B cell (primary cell): Measurements from ENCODE around the gene CNTN4. TPM values are rescaled to one million over a fixed set of nuclear protein-coding genes. Genes with fewer than 3 reads are reported as not detected.

Experiments used
- ATAC-seq: fragments of 200-7000 bp; cut with Tn5 transposase; one replicate; pipeline ENCODE4 v1.10.0; 2021; ENCODE audit warnings: low read depth, mild to moderate bottlenecking, moderate number of reproducible peaks, moderate library complexity
- CTCF ChIA-PET: fragments of 350-600 bp; sonication (Branson Sonifier 250); formaldehyde crosslinking; loops from one replicate; lab custom pipeline; 2021; ENCODE audit warnings: antibody characterized with exemption, inconsistent platforms; lab: Charles Lee
- POLR2A ChIA-PET: fragments of 350-600 bp; sonication (Branson Sonifier 250); formaldehyde crosslinking; loops from one replicate; lab custom pipeline; 2021; ENCODE audit warnings: antibody characterized with exemption; lab: Charles Lee
- DNase-seq: peaks from one replicate; pipeline ENCODE4 v3.0.0; 2013
- H2AFZ ChIP-seq: 2 replicates; pipeline ENCODE4 v1.6.1; 2012; ENCODE audit warnings: mild to moderate bottlenecking, low read depth, low read length; ENCODE audit not compliant: insufficient read depth, poor library complexity, severe bottlenecking
- H3K27ac ChIP-seq, 2 donors: 1 replicate in 1 of 2; 2 replicates in 1 of 2; pipeline ENCODE4 v1.5.1; 2012 to 2013; ENCODE audit warnings: low read length in 2 of 2, mild to moderate bottlenecking in 2 of 2, moderate library complexity in 1 of 2
- H3K27me3 ChIP-seq, 4 experiments: fragments of 200-600 bp in 1 of 4; sonication (generic) in 1 of 4; replicated peaks in 1 of 4; 1 replicate in 2 of 4; 2 replicates in 2 of 4; pipeline versions ENCODE4 v1.6.1 to v1.7.0; 2013 to 2016; ENCODE audit warnings: low read length in 3 of 4, mild to moderate bottlenecking in 2 of 4, mixed read lengths in 1 of 4, moderate library complexity in 1 of 4; ENCODE audit not compliant: insufficient read depth in 4 of 4, control insufficient read depth in 3 of 4; ENCODE audit errors: control extremely low read depth in 1 of 4
- H3K36me3 ChIP-seq, 2 experiments: replicated peaks in 1 of 2; 1 replicate in 1 of 2; 2 replicates in 1 of 2; pipeline versions ENCODE4 v1.6.1 to v1.7.1; 2013; ENCODE audit warnings: low read length in 1 of 2; ENCODE audit not compliant: insufficient read depth in 2 of 2, control insufficient read depth in 1 of 2; ENCODE audit errors: control extremely low read depth in 1 of 2, extremely low read depth in 1 of 2
- H3K4me1 ChIP-seq, 2 donors: fragments of 200-600 bp in 1 of 2; sonication (generic) in 1 of 2; 1 replicate in 1 of 2; 2 replicates in 1 of 2; pipeline versions ENCODE4 v1.5.1 to v1.6.1; 2013 to 2017; ENCODE audit warnings: low read length in 2 of 2; ENCODE audit not compliant: control insufficient read depth in 2 of 2, insufficient read depth in 2 of 2
- H3K4me2 ChIP-seq: replicated peaks from 2 replicates; pipeline ENCODE3; 2012; ENCODE audit warnings: mild to moderate bottlenecking, low read depth, low read length; ENCODE audit not compliant: poor library complexity, severe bottlenecking
- H3K4me3 ChIP-seq, 5 experiments: fragments of 200-600 bp in 1 of 5; sonication (generic) in 1 of 5; 1 replicate in 3 of 5; 2 replicates in 2 of 5; pipeline versions ENCODE4 v1.5.1 to v1.7.0; 2011 to 2016; ENCODE audit warnings: low read length in 4 of 5, mild to moderate bottlenecking in 4 of 5, low read depth in 2 of 5, control low read depth in 1 of 5, moderate library complexity in 1 of 5; ENCODE audit not compliant: insufficient read depth in 1 of 5; ENCODE audit errors: control extremely low read depth in 1 of 5, extremely low read depth in 1 of 5
- H3K79me2 ChIP-seq: fragments of 200-600 bp; sonication (generic); one replicate; pipeline ENCODE4 v1.6.0; 2016; ENCODE audit warnings: low read length; ENCODE audit not compliant: control insufficient read depth, insufficient read depth
- H3K9ac ChIP-seq: fragments of 200-600 bp; sonication (generic); 2 replicates; pipeline ENCODE4 v1.6.1; 2017; ENCODE audit warnings: mild to moderate bottlenecking, low read length, moderate library complexity
- H3K9me3 ChIP-seq, 3 donors: one replicate each; pipeline versions ENCODE4 v1.6.1 to v1.7.1; 2013; ENCODE audit warnings: low read length in 2 of 3; ENCODE audit not compliant: control insufficient read depth in 2 of 3, insufficient read depth in 1 of 3; ENCODE audit errors: control extremely low read depth in 1 of 3
- H4K20me1 ChIP-seq: 2 replicates; pipeline ENCODE4 v1.6.0; 2012; ENCODE audit warnings: mild to moderate bottlenecking, low read length; ENCODE audit not compliant: insufficient read depth, control insufficient read depth, poor library complexity, severe bottlenecking
- H3K27ac Mint-ChIP-seq: one replicate; pipeline ENCODE4 v1.8.0; 2021; ENCODE audit warnings: mixed read lengths
- H3K27me3 Mint-ChIP-seq: one replicate; pipeline ENCODE4 v1.8.0; 2021; ENCODE audit warnings: mixed read lengths
- H3K4me1 Mint-ChIP-seq: one replicate; pipeline ENCODE4 v1.8.0; 2021; ENCODE audit warnings: mixed read lengths
- H3K4me3 Mint-ChIP-seq: one replicate; pipeline ENCODE4 v1.8.0; 2021; ENCODE audit warnings: mixed read lengths
- H3K9me3 Mint-ChIP-seq: one replicate; pipeline ENCODE4 v1.8.0; 2022; ENCODE audit warnings: mixed read lengths; ENCODE audit not compliant: insufficient read depth
- EZH2 ChIP-seq: IDR thresholded peaks from 2 replicates; pipeline ENCODE4 v1.6.1; 2012; ENCODE audit warnings: borderline replicate concordance, low read depth, mild to moderate bottlenecking, moderate library complexity, low read length; ENCODE audit not compliant: insufficient read depth, poor library complexity, severe bottlenecking
- WGBS: methylation state at CpG from one replicate; pipeline ENCODE4 v1.1.5; 2013; ENCODE audit warnings: missing lambda C conversion rate; ENCODE audit not compliant: insufficient coverage; 5-methylcytosine and 5-hydroxymethylcytosine counted together
- intact Hi-C: fragments of 100-400 bp; cut with micrococcal nuclease; formaldehyde crosslinking; loops from one replicate; pipeline ENCODE4 v1.10.0; 2022
- polyA plus RNA-seq: library from polyadenylated mRNA; depleted of rRNA; stranded (reverse); fragments of >200 nt; gene quantifications from 2 replicates; pipeline ENCODE4 v1.2.3, GENCODE V29; 2012
- total RNA-seq, 2 donors: library from RNA; stranded (reverse); fragments of 120-200 nt in 1 of 2; gene quantifications; 1 replicate in 1 of 2; 2 replicates in 1 of 2; pipeline versions ENCODE4 v1.2.3 to v1.2.4, GENCODE V29; 2013 to 2022
- TF ChIP-seq, protein P1 (sequence below): fragments of 200-600 bp; IDR thresholded peaks from one replicate; pipeline ENCODE4 v1.8.0; 2022; ENCODE audit warnings: antibody characterized with exemption, mild to moderate bottlenecking

The CNTN4 gene
- total and polyA plus RNA-seq, 2 donors (not counting 1 experiment from before 2014, with no cell fraction given) = 0.05 TPM; not detected in 1

GRCh38 chr3:2212206-2212605, 113.5 kb downstream of the CNTN4 start:
- no peaks in the 10 kb centered on the region for H3K9me3 Mint-ChIP-seq
- ChIA-PET POLR2A (no interaction called here), CTCF (no interaction called here)
- Histone ChIP-seq H3K9ac (no peak overlapping the region), H4K20me1 (no peaks in the 10 kb centered on the region), H3K4me3 (no peak overlapping the region), H3K4me2 (no peak overlapping the region), H2AFZ (no peak overlapping the region), H3K79me2 (no peaks in the 10 kb centered on the region), H3K9me3 (no peaks in the 10 kb centered on the region), H3K27me3 (no peaks in the 10 kb centered on the region), H3K36me3 (no peaks in the 10 kb centered on the region), H3K27ac (no peak overlapping the region), H3K4me1 (no peaks in the 10 kb centered on the region)
- ATAC-seq = no peak
- H3K4me3 Mint-ChIP-seq = no peak overlapping the region
- no peak for DNase-seq
- H3K27me3 Mint-ChIP-seq = no peaks in the 10 kb centered on the region
- intact Hi-C loops = no loop called here
- H3K27ac Mint-ChIP-seq = no peak overlapping the region
- no peak for TF ChIP-seq EZH2
- TF ChIP-seq, protein P1, sequence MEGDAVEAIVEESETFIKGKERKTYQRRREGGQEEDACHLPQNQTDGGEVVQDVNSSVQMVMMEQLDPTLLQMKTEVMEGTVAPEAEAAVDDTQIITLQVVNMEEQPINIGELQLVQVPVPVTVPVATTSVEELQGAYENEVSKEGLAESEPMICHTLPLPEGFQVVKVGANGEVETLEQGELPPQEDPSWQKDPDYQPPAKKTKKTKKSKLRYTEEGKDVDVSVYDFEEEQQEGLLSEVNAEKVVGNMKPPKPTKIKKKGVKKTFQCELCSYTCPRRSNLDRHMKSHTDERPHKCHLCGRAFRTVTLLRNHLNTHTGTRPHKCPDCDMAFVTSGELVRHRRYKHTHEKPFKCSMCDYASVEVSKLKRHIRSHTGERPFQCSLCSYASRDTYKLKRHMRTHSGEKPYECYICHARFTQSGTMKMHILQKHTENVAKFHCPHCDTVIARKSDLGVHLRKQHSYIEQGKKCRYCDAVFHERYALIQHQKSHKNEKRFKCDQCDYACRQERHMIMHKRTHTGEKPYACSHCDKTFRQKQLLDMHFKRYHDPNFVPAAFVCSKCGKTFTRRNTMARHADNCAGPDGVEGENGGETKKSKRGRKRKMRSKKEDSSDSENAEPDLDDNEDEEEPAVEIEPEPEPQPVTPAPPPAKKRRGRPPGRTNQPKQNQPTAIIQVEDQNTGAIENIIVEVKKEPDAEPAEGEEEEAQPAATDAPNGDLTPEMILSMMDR = no peak
- no CpG with 5 or more reads among the region's 3 CpGs for WGBS
- no peaks in the 10 kb centered on the region for H3K4me1 Mint-ChIP-seq

DNA sequence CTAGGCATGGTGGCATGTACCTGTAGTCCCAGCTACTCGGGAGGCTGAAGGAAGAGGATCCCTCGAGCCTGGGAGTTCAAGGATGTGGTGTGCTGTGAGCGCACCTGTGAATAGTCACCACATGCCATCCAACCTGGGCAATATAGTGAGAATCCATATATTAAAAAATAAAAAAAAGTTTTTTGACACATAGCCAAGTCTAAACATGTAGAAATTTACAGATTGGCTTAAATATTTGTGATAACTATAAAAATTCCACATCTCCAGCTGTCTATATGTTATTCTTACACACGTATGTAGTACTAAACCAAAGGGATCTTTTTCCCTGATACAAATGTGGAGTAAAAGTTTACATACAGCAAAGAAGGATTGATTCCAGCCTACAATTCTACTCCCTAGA, 119.7 kb downstream of the CNTN4 start:
- no peak overlapping the region for H3K4me3 Mint-ChIP-seq
- ChIA-PET POLR2A (no interaction called here), CTCF (no interaction called here)
- H3K27ac ChIP-seq = no peak overlapping the region
- H3K4me1 ChIP-seq = no peaks in the 10 kb centered on the region
- H3K9ac ChIP-seq = no peak overlapping the region
- H3K27ac Mint-ChIP-seq = no peak overlapping the region
- no peak for ATAC-seq
- H3K9me3 Mint-ChIP-seq = no peaks in the 10 kb centered on the region
- no CpG with 5 or more reads among the region's 4 CpGs for WGBS
- intact Hi-C loops = no loop called here
- TF ChIP-seq, protein P1 = no peak
- TF ChIP-seq EZH2 = no peak
- no peaks in the 10 kb centered on the region for H4K20me1 ChIP-seq
- H3K9me3 ChIP-seq = peaks cover 0 to 2% (median 0%) of the 10 kb centered on the region in 3 donors
- DNase-seq = no peak
- H3K4me2 ChIP-seq = no peak overlapping the region
- no peak overlapping the region for H3K4me3 ChIP-seq
- no peaks in the 10 kb centered on the region for H3K36me3 ChIP-seq
- H3K27me3 Mint-ChIP-seq = no peaks in the 10 kb centered on the region
- H3K4me1 Mint-ChIP-seq = no peaks in the 10 kb centered on the region
- no peaks in the 10 kb centered on the region for H3K27me3 ChIP-seq
- no peaks in the 10 kb centered on the region for H3K79me2 ChIP-seq
- H2AFZ ChIP-seq = no peak overlapping the region
